B cell (primary cell): Measurements from ENCODE around the gene RBM34. TPM values are rescaled to one million over a fixed set of nuclear protein-coding genes. Genes with fewer than 3 reads are reported as not detected.

Experiments
- ATAC-seq: fragments of 200-7000 bp; cut with Tn5 transposase; one replicate; pipeline ENCODE4 v1.10.0; 2021; ENCODE audit warnings: low read depth, mild to moderate bottlenecking, moderate number of reproducible peaks, moderate library complexity
- CTCF ChIA-PET: fragments of 350-600 bp; sonication (Branson Sonifier 250); formaldehyde crosslinking; loops from one replicate; lab custom pipeline; 2021; ENCODE audit warnings: antibody characterized with exemption, inconsistent platforms; lab: Charles Lee
- POLR2A ChIA-PET: fragments of 350-600 bp; sonication (Branson Sonifier 250); formaldehyde crosslinking; loops from one replicate; lab custom pipeline; 2021; ENCODE audit warnings: antibody characterized with exemption; lab: Charles Lee
- DNase-seq: peaks from one replicate; pipeline ENCODE4 v3.0.0; 2013
- H2AFZ ChIP-seq: 2 replicates; pipeline ENCODE4 v1.6.1; 2012; ENCODE audit warnings: mild to moderate bottlenecking, low read depth, low read length; ENCODE audit not compliant: insufficient read depth, poor library complexity, severe bottlenecking
- H3K27ac ChIP-seq, 2 donors: 1 replicate in 1 of 2; 2 replicates in 1 of 2; pipeline ENCODE4 v1.5.1; 2012 to 2013; ENCODE audit warnings: low read length in 2 of 2, mild to moderate bottlenecking in 2 of 2, moderate library complexity in 1 of 2
- H3K27me3 ChIP-seq, 4 experiments: fragments of 200-600 bp in 1 of 4; sonication (generic) in 1 of 4; replicated peaks in 1 of 4; 1 replicate in 2 of 4; 2 replicates in 2 of 4; pipeline versions ENCODE4 v1.6.1 to v1.7.0; 2013 to 2016; ENCODE audit warnings: low read length in 3 of 4, mild to moderate bottlenecking in 2 of 4, mixed read lengths in 1 of 4, moderate library complexity in 1 of 4; ENCODE audit not compliant: insufficient read depth in 4 of 4, control insufficient read depth in 3 of 4; ENCODE audit errors: control extremely low read depth in 1 of 4
- H3K36me3 ChIP-seq, 2 experiments: replicated peaks in 1 of 2; 1 replicate in 1 of 2; 2 replicates in 1 of 2; pipeline versions ENCODE4 v1.6.1 to v1.7.1; 2013; ENCODE audit warnings: low read length in 1 of 2; ENCODE audit not compliant: insufficient read depth in 2 of 2, control insufficient read depth in 1 of 2; ENCODE audit errors: control extremely low read depth in 1 of 2, extremely low read depth in 1 of 2
- H3K4me1 ChIP-seq, 2 donors: fragments of 200-600 bp in 1 of 2; sonication (generic) in 1 of 2; 1 replicate in 1 of 2; 2 replicates in 1 of 2; pipeline versions ENCODE4 v1.5.1 to v1.6.1; 2013 to 2017; ENCODE audit warnings: low read length in 2 of 2; ENCODE audit not compliant: control insufficient read depth in 2 of 2, insufficient read depth in 2 of 2
- H3K4me2 ChIP-seq: replicated peaks from 2 replicates; pipeline ENCODE3; 2012; ENCODE audit warnings: mild to moderate bottlenecking, low read depth, low read length; ENCODE audit not compliant: poor library complexity, severe bottlenecking
- H3K4me3 ChIP-seq, 5 experiments: fragments of 200-600 bp in 1 of 5; sonication (generic) in 1 of 5; 1 replicate in 3 of 5; 2 replicates in 2 of 5; pipeline versions ENCODE4 v1.5.1 to v1.7.0; 2011 to 2016; ENCODE audit warnings: low read length in 4 of 5, mild to moderate bottlenecking in 4 of 5, low read depth in 2 of 5, control low read depth in 1 of 5, moderate library complexity in 1 of 5; ENCODE audit not compliant: insufficient read depth in 1 of 5; ENCODE audit errors: control extremely low read depth in 1 of 5, extremely low read depth in 1 of 5
- H3K79me2 ChIP-seq: fragments of 200-600 bp; sonication (generic); one replicate; pipeline ENCODE4 v1.6.0; 2016; ENCODE audit warnings: low read length; ENCODE audit not compliant: control insufficient read depth, insufficient read depth
- H3K9ac ChIP-seq: fragments of 200-600 bp; sonication (generic); 2 replicates; pipeline ENCODE4 v1.6.1; 2017; ENCODE audit warnings: mild to moderate bottlenecking, low read length, moderate library complexity
- H3K9me3 ChIP-seq, 3 donors: one replicate each; pipeline versions ENCODE4 v1.6.1 to v1.7.1; 2013; ENCODE audit warnings: low read length in 2 of 3; ENCODE audit not compliant: control insufficient read depth in 2 of 3, insufficient read depth in 1 of 3; ENCODE audit errors: control extremely low read depth in 1 of 3
- H4K20me1 ChIP-seq: 2 replicates; pipeline ENCODE4 v1.6.0; 2012; ENCODE audit warnings: mild to moderate bottlenecking, low read length; ENCODE audit not compliant: insufficient read depth, control insufficient read depth, poor library complexity, severe bottlenecking
- H3K27ac Mint-ChIP-seq: one replicate; pipeline ENCODE4 v1.8.0; 2021; ENCODE audit warnings: mixed read lengths
- H3K27me3 Mint-ChIP-seq: one replicate; pipeline ENCODE4 v1.8.0; 2021; ENCODE audit warnings: mixed read lengths
- H3K4me1 Mint-ChIP-seq: one replicate; pipeline ENCODE4 v1.8.0; 2021; ENCODE audit warnings: mixed read lengths
- H3K4me3 Mint-ChIP-seq: one replicate; pipeline ENCODE4 v1.8.0; 2021; ENCODE audit warnings: mixed read lengths
- H3K9me3 Mint-ChIP-seq: one replicate; pipeline ENCODE4 v1.8.0; 2022; ENCODE audit warnings: mixed read lengths; ENCODE audit not compliant: insufficient read depth
- CTCF ChIP-seq: fragments of 200-600 bp; IDR thresholded peaks from one replicate; pipeline ENCODE4 v1.8.0; 2022; ENCODE audit warnings: antibody characterized with exemption, mild to moderate bottlenecking
- EZH2 ChIP-seq: IDR thresholded peaks from 2 replicates; pipeline ENCODE4 v1.6.1; 2012; ENCODE audit warnings: borderline replicate concordance, low read depth, mild to moderate bottlenecking, moderate library complexity, low read length; ENCODE audit not compliant: insufficient read depth, poor library complexity, severe bottlenecking
- WGBS: methylation state at CpG from one replicate; pipeline ENCODE4 v1.1.5; 2013; ENCODE audit warnings: missing lambda C conversion rate; ENCODE audit not compliant: insufficient coverage; 5-methylcytosine and 5-hydroxymethylcytosine counted together
- intact Hi-C: fragments of 100-400 bp; cut with micrococcal nuclease; formaldehyde crosslinking; loops from one replicate; pipeline ENCODE4 v1.10.0; 2022
- polyA plus RNA-seq: library from polyadenylated mRNA; depleted of rRNA; stranded (reverse); fragments of >200 nt; gene quantifications from 2 replicates; pipeline ENCODE4 v1.2.3, GENCODE V29; 2012
- total RNA-seq, 2 donors: library from RNA; stranded (reverse); fragments of 120-200 nt in 1 of 2; gene quantifications; 1 replicate in 1 of 2; 2 replicates in 1 of 2; pipeline versions ENCODE4 v1.2.3 to v1.2.4, GENCODE V29; 2013 to 2022

RBM34 gene
- total and polyA plus RNA-seq, 2 donors (not counting 1 experiment from before 2014, with no cell fraction given): 24.4 to 131 TPM

- Histone ChIP-seq H3K9me3 (no peaks in the 10 kb centered on the region), H4K20me1 (no peaks in the 10 kb centered on the region), H3K36me3 (peaks cover 0 to 36% of the 10 kb centered on the region in 2 experiments), H3K79me2 (peaks cover 24% of the 10 kb centered on the region), H3K9ac (no peak overlapping the region), H3K4me2 (no peak overlapping the region), H3K4me1 (no peaks in the 10 kb centered on the region), H3K4me3 (no peak overlapping the region), H2AFZ (no peak overlapping the region), H3K27me3 (no peaks in the 10 kb centered on the region), H3K27ac (no peak overlapping the region)
- intact Hi-C loops: no loop called here
- H3K27ac Mint-ChIP-seq: no peak overlapping the region
- DNase-seq (no peak), ATAC-seq (no peak)
- POLR2A ChIA-PET: no interaction called here
- H3K4me3 Mint-ChIP-seq: no peak overlapping the region
- no peaks in the 10 kb centered on the region for H3K9me3 Mint-ChIP-seq
- no CpG with 5 or more reads among the region's 4 CpGs for WGBS
- no peaks in the 10 kb centered on the region for H3K4me1 Mint-ChIP-seq
- TF ChIP-seq EZH2 (no peak), CTCF (no peak)
- no peaks in the 10 kb centered on the region for H3K27me3 Mint-ChIP-seq
- CTCF ChIA-PET: interaction anchor here (0.6 kb wide), 1 partner anchor 88 kb away, joined by 3 read pairs; no protein-coding TSS in a partner anchor
Observed at GRCh38 chr1:235187316-235187715, 26.3 kb upstream of the RBM34 start.

DNA sequence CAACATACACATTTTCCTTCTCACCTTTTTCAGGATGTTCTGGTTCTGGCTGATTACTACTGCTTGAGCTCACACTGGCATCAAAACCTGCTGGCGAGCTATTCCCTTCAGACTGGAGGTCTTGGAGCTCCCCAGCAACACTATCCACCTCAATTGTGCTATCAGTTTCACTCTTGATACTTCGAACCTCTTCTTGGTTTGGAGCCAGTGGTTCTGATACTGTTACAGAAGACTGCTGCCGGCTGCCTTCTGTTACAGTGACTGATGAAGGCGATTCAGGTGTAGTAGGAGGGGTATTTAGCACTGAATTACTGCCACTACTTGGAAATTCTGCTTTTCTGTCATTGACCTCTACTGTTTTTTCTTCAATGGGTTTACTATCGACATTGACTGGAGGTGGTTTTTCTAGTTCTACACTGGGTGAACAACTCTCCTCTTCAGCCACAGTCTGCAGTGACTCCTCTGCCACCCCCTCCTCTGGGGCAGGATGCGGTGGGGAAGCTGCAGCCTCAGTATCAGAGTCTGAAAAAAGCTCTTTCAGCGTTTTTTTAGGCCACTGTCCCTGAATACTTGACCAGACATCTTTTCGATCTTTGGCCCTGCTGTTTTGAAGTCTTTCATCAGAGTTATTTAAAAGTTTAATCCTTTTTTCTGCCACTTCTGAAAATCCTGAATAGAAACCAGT, 20.7 kb upstream of the RBM34 start:
- Histone ChIP-seq H3K4me2 (no peak overlapping the region), H3K9ac (no peak overlapping the region), H3K27ac (no peak overlapping the region), H4K20me1 (no peaks in the 10 kb centered on the region), H2AFZ (no peak overlapping the region), H3K36me3 (peaks cover 2 to 49% of the 10 kb centered on the region in 2 experiments), H3K4me1 (no peaks in the 10 kb centered on the region), H3K9me3 (no peaks in the 10 kb centered on the region), H3K27me3 (no peaks in the 10 kb centered on the region), H3K4me3 (no peak overlapping the region), H3K79me2 (peaks cover 10% of the 10 kb centered on the region)
- no peak overlapping the region for H3K4me3 Mint-ChIP-seq
- H3K27ac Mint-ChIP-seq: no peak overlapping the region
- intact Hi-C loops: no loop called here
- H3K9me3 Mint-ChIP-seq: no peaks in the 10 kb centered on the region
- DNase-seq: no peak
- POLR2A ChIA-PET: no interaction called here
- TF ChIP-seq CTCF (no peak), EZH2 (no peak)
- H3K4me1 Mint-ChIP-seq: no peaks in the 10 kb centered on the region
- no peak for ATAC-seq
- WGBS: 92% methylated on average over 3 of the region's 8 CpGs
- no peaks in the 10 kb centered on the region for H3K27me3 Mint-ChIP-seq
- CTCF ChIA-PET: no interaction called here
